ENCODE results near the gene ATXN7L1. TPM values are rescaled to one million over a fixed set of nuclear protein-coding genes. Genes with fewer than 3 reads are reported as not detected.

Gene ATXN7L1
- total RNA-seq, 4 donors from 2014 or later = 8.1 to 13.5 (median 9.1) TPM

DNA sequence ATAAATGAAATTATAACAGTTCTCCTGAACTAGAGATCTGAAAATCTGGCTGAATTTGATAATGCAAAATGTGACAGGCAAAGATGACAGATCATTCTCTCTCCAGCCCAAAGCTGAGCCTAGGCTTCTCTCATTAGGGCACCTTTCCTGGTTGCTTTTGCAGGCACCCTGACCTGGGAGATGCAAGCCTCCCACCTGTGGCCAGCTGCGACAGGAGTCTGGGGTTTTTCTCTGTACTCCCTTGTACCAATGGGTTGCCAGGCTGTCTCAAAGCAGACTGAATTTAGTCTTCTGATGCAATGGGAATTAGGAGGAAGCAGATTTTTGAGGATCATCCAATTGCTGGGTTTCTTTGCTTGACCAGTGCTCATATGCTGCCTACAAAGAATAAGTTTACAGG is 210.1 kb downstream of the ATXN7L1 start:
- 94 to 100% methylated on average over 1 of the region's 1 CpG for WGBS, 2 donors
- TF ChIP-seq, protein P1, sequence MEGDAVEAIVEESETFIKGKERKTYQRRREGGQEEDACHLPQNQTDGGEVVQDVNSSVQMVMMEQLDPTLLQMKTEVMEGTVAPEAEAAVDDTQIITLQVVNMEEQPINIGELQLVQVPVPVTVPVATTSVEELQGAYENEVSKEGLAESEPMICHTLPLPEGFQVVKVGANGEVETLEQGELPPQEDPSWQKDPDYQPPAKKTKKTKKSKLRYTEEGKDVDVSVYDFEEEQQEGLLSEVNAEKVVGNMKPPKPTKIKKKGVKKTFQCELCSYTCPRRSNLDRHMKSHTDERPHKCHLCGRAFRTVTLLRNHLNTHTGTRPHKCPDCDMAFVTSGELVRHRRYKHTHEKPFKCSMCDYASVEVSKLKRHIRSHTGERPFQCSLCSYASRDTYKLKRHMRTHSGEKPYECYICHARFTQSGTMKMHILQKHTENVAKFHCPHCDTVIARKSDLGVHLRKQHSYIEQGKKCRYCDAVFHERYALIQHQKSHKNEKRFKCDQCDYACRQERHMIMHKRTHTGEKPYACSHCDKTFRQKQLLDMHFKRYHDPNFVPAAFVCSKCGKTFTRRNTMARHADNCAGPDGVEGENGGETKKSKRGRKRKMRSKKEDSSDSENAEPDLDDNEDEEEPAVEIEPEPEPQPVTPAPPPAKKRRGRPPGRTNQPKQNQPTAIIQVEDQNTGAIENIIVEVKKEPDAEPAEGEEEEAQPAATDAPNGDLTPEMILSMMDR (IDR thresholded peaks at IDR 0.05) = no peak
- no peak for TF ChIP-seq POLR2A (IDR thresholded peaks at IDR 0.05)
- DNase-seq (ENCODE audit: low spot score in 2 of 2) = no peak
- intact Hi-C loops (cut with DNase I; ENCODE audit: low total_unique reads) = no loop called here
- no peak overlapping the region for H3K4me3 ChIP-seq (ENCODE audit: low read depth, poor library complexity, severe bottlenecking)

DNA sequence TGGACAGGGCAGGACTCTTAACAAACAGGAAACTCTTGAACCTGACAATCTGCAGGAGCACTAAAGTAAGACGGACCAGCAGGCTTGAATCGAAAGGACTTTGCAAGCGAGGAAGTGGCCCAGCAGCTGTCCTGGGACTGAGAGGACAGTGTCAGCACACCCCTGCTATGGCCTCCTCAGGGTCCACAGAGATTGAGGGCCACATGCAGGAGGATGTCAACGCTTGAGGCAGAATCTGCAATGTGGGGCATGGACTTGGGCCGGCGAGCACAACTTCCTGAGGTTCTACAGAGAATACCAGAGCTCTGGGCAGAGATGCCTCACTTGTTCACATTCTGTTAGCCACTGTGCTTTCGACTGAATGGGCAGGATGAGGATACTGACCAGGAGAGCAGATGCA is 210.7 kb downstream of the ATXN7L1 start:
- no peak for DNase-seq (ENCODE audit: low spot score in 2 of 2)
- TF ChIP-seq POLR2A (IDR thresholded peaks at IDR 0.05) = no peak
- TF ChIP-seq, protein P1 (IDR thresholded peaks at IDR 0.05) = no peak
- H3K4me3 ChIP-seq (ENCODE audit: low read depth, poor library complexity, severe bottlenecking) = no peak overlapping the region
- intact Hi-C loops (cut with DNase I; ENCODE audit: low total_unique reads) = no loop called here
- 92 to 98% methylated on average over 7 of the region's 7 CpGs for WGBS, 2 donors

DNA sequence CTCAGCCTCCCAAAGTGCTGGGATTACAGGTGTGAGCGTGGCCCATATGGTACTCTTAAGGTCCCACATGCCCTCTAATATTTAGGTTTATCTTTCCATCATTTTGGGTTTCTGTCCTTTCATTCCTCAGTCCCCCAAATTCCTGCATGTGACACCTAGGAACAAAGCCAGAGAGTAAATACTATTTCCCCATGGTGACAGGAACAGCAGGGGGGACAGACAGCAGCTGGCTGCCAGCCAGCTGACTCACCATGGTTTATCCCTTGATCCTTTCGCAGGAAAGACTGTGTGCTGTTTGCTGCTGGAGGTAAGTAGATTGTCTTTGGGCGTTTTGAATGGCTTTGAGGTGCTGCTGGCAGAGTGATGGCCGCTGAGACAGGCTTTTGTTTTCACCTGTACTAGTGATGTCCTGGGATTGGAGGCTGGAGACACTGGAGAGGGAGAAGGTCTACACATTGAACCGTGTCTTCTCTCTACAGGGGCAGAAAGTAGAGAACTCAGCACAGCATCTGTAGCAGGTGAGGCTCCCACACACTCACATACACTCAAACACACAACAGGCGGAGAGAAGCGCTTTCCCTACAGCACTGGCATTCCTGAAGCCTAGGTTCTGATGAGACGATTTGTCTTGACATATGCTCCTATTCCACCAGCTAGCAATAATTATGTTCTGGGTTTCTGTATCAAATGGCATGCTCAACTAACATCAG is 211.4 kb downstream of the ATXN7L1 start:
- no peak for TF ChIP-seq POLR2A (IDR thresholded peaks at IDR 0.05)
- TF ChIP-seq, protein P1 (IDR thresholded peaks at IDR 0.05) = no peak
- intact Hi-C loops (cut with DNase I; ENCODE audit: low total_unique reads) = no loop called here
- 84 to 91% methylated on average over 8 of the region's 8 CpGs for WGBS, 2 donors
- H3K4me3 ChIP-seq (ENCODE audit: low read depth, poor library complexity, severe bottlenecking) = no peak overlapping the region
- no peak for DNase-seq (ENCODE audit: low spot score in 2 of 2)

DNA sequence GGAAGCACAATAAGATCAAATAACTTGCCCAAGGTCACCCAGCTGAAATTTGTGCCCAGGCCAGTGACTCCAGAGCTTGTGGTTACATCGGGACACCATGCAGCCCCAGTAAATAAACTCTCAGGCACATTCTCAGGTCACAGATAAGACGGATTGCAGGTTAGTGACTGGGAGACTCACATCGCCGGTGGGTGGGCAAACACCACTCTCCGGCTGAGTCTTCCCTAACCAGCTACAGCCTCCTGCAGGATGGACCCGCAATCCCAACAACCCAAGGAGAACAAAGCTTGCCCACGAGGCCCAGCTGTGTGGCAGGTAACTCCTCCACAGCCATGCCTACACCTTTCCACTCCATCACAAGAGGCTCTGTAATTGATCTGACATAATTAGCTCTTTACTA is 213.4 kb downstream of the ATXN7L1 start:
- TF ChIP-seq, protein P1 (IDR thresholded peaks at IDR 0.05) = no peak
- TF ChIP-seq POLR2A (IDR thresholded peaks at IDR 0.05) = no peak
- 94 to 98% methylated on average over 7 of the region's 7 CpGs for WGBS, 2 donors
- intact Hi-C loops (cut with DNase I; ENCODE audit: low total_unique reads) = no loop called here
- no peak for DNase-seq (ENCODE audit: low spot score in 2 of 2)
- no peak overlapping the region for H3K4me3 ChIP-seq (ENCODE audit: low read depth, poor library complexity, severe bottlenecking)

DNA sequence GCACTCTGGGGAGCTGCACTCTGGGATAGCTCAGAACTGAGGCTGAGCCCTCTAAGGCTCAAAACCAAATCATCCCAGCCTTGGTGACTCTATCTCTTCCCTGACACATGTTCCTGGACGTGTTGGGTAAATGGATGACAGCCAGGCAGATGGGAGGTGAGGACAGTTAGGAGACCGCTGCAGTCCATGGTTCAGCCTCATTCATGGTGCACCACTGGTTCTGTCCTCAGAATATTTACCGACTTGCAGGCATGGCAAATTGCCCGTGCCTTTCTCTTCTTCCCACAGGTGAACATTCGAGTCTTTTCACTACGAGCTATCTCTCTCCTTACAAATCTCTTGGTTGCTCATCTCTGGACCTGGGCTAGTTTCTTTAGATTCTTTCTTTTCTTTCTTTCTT is 214.8 kb downstream of the ATXN7L1 start:
- H3K4me3 ChIP-seq (ENCODE audit: low read depth, poor library complexity, severe bottlenecking) = no peak overlapping the region
- intact Hi-C loops (cut with DNase I; ENCODE audit: low total_unique reads) = no loop called here
- 86 to 94% methylated on average over 6 of the region's 6 CpGs for WGBS, 2 donors
- TF ChIP-seq, protein P1 (IDR thresholded peaks at IDR 0.05) = no peak
- no peak for TF ChIP-seq POLR2A (IDR thresholded peaks at IDR 0.05)
- DNase-seq (ENCODE audit: low spot score in 2 of 2) = no peak
